ENCODE data around the gene MTF1. TPM values are rescaled to one million over a fixed set of nuclear protein-coding genes. Genes with fewer than 3 reads are reported as not detected.
A peak's percentile ranks its signal among the peaks of the same experiment; 100 is the strongest.
"Not testable (repeated sequence)": the region's sequence is repeated elsewhere in the genome, so short reads cannot be mapped to it uniquely, and the experiment has no call there.

The MTF1 gene
- total RNA-seq, 1 donor from 2014 or later = 2.1 TPM

GRCh38 chr1:37897563-37897962 lies 38.2 kb upstream of the MTF1 start:
- not testable (repeated sequence) for H3K9me3 ChIP-seq (ENCODE audit: control insufficient read depth in 3 of 3, low read length in 3 of 3); H3K4me3 ChIP-seq (ENCODE audit: low read length in 3 of 3)

GRCh38 chr1:37893673-37894072 lies 34.3 kb upstream of the MTF1 start:
- Histone ChIP-seq H3K27me3 (ENCODE audit: control insufficient read depth in 3 of 3, insufficient read depth in 3 of 3, low read length in 3 of 3) (no peaks in the 10 kb centered on the region), H3K4me1 (ENCODE audit: control insufficient read depth in 3 of 3, insufficient read depth in 3 of 3, low read length in 3 of 3) (peaks cover 0 to 6% (median 0%) of the 10 kb centered on the region in 3 donors)

More at GRCh38 chr1:37897563-37897962, 38.2 kb upstream of the MTF1 start:
- H3K4me1 ChIP-seq (ENCODE audit: control insufficient read depth in 3 of 3, insufficient read depth in 3 of 3, low read length in 3 of 3); H3K36me3 ChIP-seq (ENCODE audit: control insufficient read depth in 3 of 3, insufficient read depth in 3 of 3, low read length in 3 of 3); H3K27ac ChIP-seq (ENCODE audit: low read depth, low read length); H3K27me3 ChIP-seq (ENCODE audit: control insufficient read depth in 3 of 3, insufficient read depth in 3 of 3, low read length in 3 of 3); H3K9ac ChIP-seq (ENCODE audit: low read depth in 1 of 3, low read length in 3 of 3): not testable (repeated sequence)

GRCh38 chr1:37892151-37893047 lies 33.0 kb upstream of the MTF1 start:
- peak overlapping the region; percentile 47 for H3K27ac ChIP-seq (ENCODE audit: low read depth, low read length)
- H3K4me3 ChIP-seq (ENCODE audit: low read length in 3 of 3) = no peak overlapping the region
- peaks cover 0 to 6% (median 0%) of the 10 kb centered on the region in 3 donors for H3K4me1 ChIP-seq (ENCODE audit: control insufficient read depth in 3 of 3, insufficient read depth in 3 of 3, low read length in 3 of 3)
- no peaks in the 10 kb centered on the region for H3K9me3 ChIP-seq (ENCODE audit: control insufficient read depth in 3 of 3, low read length in 3 of 3)
- H3K36me3 ChIP-seq (ENCODE audit: control insufficient read depth in 3 of 3, insufficient read depth in 3 of 3, low read length in 3 of 3) = peaks cover 16 to 26% (median 26%) of the 10 kb centered on the region in 3 donors
- H3K9ac ChIP-seq (ENCODE audit: low read depth in 1 of 3, low read length in 3 of 3) = peak overlapping the region in 1 of 3 donors; percentile 34
- H3K27me3 ChIP-seq (ENCODE audit: control insufficient read depth in 3 of 3, insufficient read depth in 3 of 3, low read length in 3 of 3) = no peaks in the 10 kb centered on the region

More at GRCh38 chr1:37893673-37894072, 34.3 kb upstream of the MTF1 start:
- Histone ChIP-seq H3K9ac (ENCODE audit: low read depth in 1 of 3, low read length in 3 of 3) (no peak overlapping the region), H3K27ac (ENCODE audit: low read depth, low read length) (no peak overlapping the region), H3K9me3 (ENCODE audit: control insufficient read depth in 3 of 3, low read length in 3 of 3) (no peaks in the 10 kb centered on the region), H3K36me3 (ENCODE audit: control insufficient read depth in 3 of 3, insufficient read depth in 3 of 3, low read length in 3 of 3) (peaks cover 6 to 13% (median 13%) of the 10 kb centered on the region in 3 donors), H3K4me3 (ENCODE audit: low read length in 3 of 3) (no peak overlapping the region)

- H3K27ac ChIP-seq (ENCODE audit: low read depth, low read length) = peak overlapping the region; percentile 55
- peaks cover 31 to 43% (median 41%) of the 10 kb centered on the region in 3 donors for H3K36me3 ChIP-seq (ENCODE audit: control insufficient read depth in 3 of 3, insufficient read depth in 3 of 3, low read length in 3 of 3)
Observed at GRCh38 chr1:37890378-37891014, 31.1 kb upstream of the MTF1 start.

GRCh38 chr1:37888022-37888700 lies 28.8 kb upstream of the MTF1 start:
- Histone ChIP-seq H3K36me3 (ENCODE audit: control insufficient read depth in 3 of 3, insufficient read depth in 3 of 3, low read length in 3 of 3) (peaks cover 44 to 57% (median 54%) of the 10 kb centered on the region in 3 donors), H3K9ac (ENCODE audit: low read depth in 1 of 3, low read length in 3 of 3) (no peak overlapping the region), H3K4me1 (ENCODE audit: control insufficient read depth in 3 of 3, insufficient read depth in 3 of 3, low read length in 3 of 3) (peaks cover 0 to 6% (median 0%) of the 10 kb centered on the region in 3 donors), H3K27ac (ENCODE audit: low read depth, low read length) (no peak overlapping the region), H3K9me3 (ENCODE audit: control insufficient read depth in 3 of 3, low read length in 3 of 3) (no peaks in the 10 kb centered on the region), H3K4me3 (ENCODE audit: low read length in 3 of 3) (no peak overlapping the region), H3K27me3 (ENCODE audit: control insufficient read depth in 3 of 3, insufficient read depth in 3 of 3, low read length in 3 of 3) (no peaks in the 10 kb centered on the region)

More at GRCh38 chr1:37890378-37891014, 31.1 kb upstream of the MTF1 start:
- H3K9ac ChIP-seq (ENCODE audit: low read depth in 1 of 3, low read length in 3 of 3) = peak overlapping the region in 1 of 3 donors; percentile 30
- H3K4me1 ChIP-seq (ENCODE audit: control insufficient read depth in 3 of 3, insufficient read depth in 3 of 3, low read length in 3 of 3) = peaks cover 0 to 6% (median 0%) of the 10 kb centered on the region in 3 donors
- no peaks in the 10 kb centered on the region for H3K27me3 ChIP-seq (ENCODE audit: control insufficient read depth in 3 of 3, insufficient read depth in 3 of 3, low read length in 3 of 3)
- H3K4me3 ChIP-seq (ENCODE audit: low read length in 3 of 3) = no peak overlapping the region
- H3K9me3 ChIP-seq (ENCODE audit: control insufficient read depth in 3 of 3, low read length in 3 of 3) = no peaks in the 10 kb centered on the region

- no peak overlapping the region for H3K27ac ChIP-seq (ENCODE audit: low read depth, low read length)
- H3K4me3 ChIP-seq (ENCODE audit: low read length in 3 of 3) = no peak overlapping the region
- no peaks in the 10 kb centered on the region for H3K9me3 ChIP-seq (ENCODE audit: control insufficient read depth in 3 of 3, low read length in 3 of 3)
- H3K36me3 ChIP-seq (ENCODE audit: control insufficient read depth in 3 of 3, insufficient read depth in 3 of 3, low read length in 3 of 3) = peaks cover 65 to 80% (median 76%) of the 10 kb centered on the region in 3 donors
- no peaks in the 10 kb centered on the region for H3K4me1 ChIP-seq (ENCODE audit: control insufficient read depth in 3 of 3, insufficient read depth in 3 of 3, low read length in 3 of 3)
- H3K27me3 ChIP-seq (ENCODE audit: control insufficient read depth in 3 of 3, insufficient read depth in 3 of 3, low read length in 3 of 3) = no peaks in the 10 kb centered on the region
- no peak overlapping the region for H3K9ac ChIP-seq (ENCODE audit: low read depth in 1 of 3, low read length in 3 of 3)
Observed at GRCh38 chr1:37884145-37884544, 24.8 kb upstream of the MTF1 start.

GRCh38 chr1:37883671-37884070 lies 24.3 kb upstream of the MTF1 start:
- Histone ChIP-seq H3K36me3 (ENCODE audit: control insufficient read depth in 3 of 3, insufficient read depth in 3 of 3, low read length in 3 of 3) (peaks cover 60 to 76% (median 72%) of the 10 kb centered on the region in 3 donors), H3K4me1 (ENCODE audit: control insufficient read depth in 3 of 3, insufficient read depth in 3 of 3, low read length in 3 of 3) (no peaks in the 10 kb centered on the region), H3K27ac (ENCODE audit: low read depth, low read length) (no peak overlapping the region), H3K9me3 (ENCODE audit: control insufficient read depth in 3 of 3, low read length in 3 of 3) (no peaks in the 10 kb centered on the region), H3K4me3 (ENCODE audit: low read length in 3 of 3) (no peak overlapping the region), H3K9ac (ENCODE audit: low read depth in 1 of 3, low read length in 3 of 3) (no peak overlapping the region), H3K27me3 (ENCODE audit: control insufficient read depth in 3 of 3, insufficient read depth in 3 of 3, low read length in 3 of 3) (no peaks in the 10 kb centered on the region)

- Histone ChIP-seq H3K9ac (ENCODE audit: low read depth in 1 of 3, low read length in 3 of 3) (no peak overlapping the region), H3K27ac (ENCODE audit: low read depth, low read length) (no peak overlapping the region), H3K4me3 (ENCODE audit: low read length in 3 of 3) (no peak overlapping the region), H3K4me1 (ENCODE audit: control insufficient read depth in 3 of 3, insufficient read depth in 3 of 3, low read length in 3 of 3) (no peaks in the 10 kb centered on the region), H3K27me3 (ENCODE audit: control insufficient read depth in 3 of 3, insufficient read depth in 3 of 3, low read length in 3 of 3) (no peaks in the 10 kb centered on the region), H3K9me3 (ENCODE audit: control insufficient read depth in 3 of 3, low read length in 3 of 3) (no peaks in the 10 kb centered on the region), H3K36me3 (ENCODE audit: control insufficient read depth in 3 of 3, insufficient read depth in 3 of 3, low read length in 3 of 3) (peaks cover 48 to 66% (median 63%) of the 10 kb centered on the region in 3 donors)
Observed at GRCh38 chr1:37879865-37880264, 20.5 kb upstream of the MTF1 start.

- peaks cover 43 to 71% (median 69%) of the 10 kb centered on the region in 3 donors for H3K36me3 ChIP-seq (ENCODE audit: control insufficient read depth in 3 of 3, insufficient read depth in 3 of 3, low read length in 3 of 3)
- no peak overlapping the region for H3K9ac ChIP-seq (ENCODE audit: low read depth in 1 of 3, low read length in 3 of 3)
- H3K4me3 ChIP-seq (ENCODE audit: low read length in 3 of 3) = no peak overlapping the region
- no peaks in the 10 kb centered on the region for H3K9me3 ChIP-seq (ENCODE audit: control insufficient read depth in 3 of 3, low read length in 3 of 3)
- no peaks in the 10 kb centered on the region for H3K4me1 ChIP-seq (ENCODE audit: control insufficient read depth in 3 of 3, insufficient read depth in 3 of 3, low read length in 3 of 3)
- H3K27ac ChIP-seq (ENCODE audit: low read depth, low read length) = no peak overlapping the region
- no peaks in the 10 kb centered on the region for H3K27me3 ChIP-seq (ENCODE audit: control insufficient read depth in 3 of 3, insufficient read depth in 3 of 3, low read length in 3 of 3)
Observed at GRCh38 chr1:37878071-37878470, 18.7 kb upstream of the MTF1 start.

All from skeletal muscle tissue (tissue), 4 donors.